ENCODE measurements around the gene KLF6.

Gene KLF6

DNA sequence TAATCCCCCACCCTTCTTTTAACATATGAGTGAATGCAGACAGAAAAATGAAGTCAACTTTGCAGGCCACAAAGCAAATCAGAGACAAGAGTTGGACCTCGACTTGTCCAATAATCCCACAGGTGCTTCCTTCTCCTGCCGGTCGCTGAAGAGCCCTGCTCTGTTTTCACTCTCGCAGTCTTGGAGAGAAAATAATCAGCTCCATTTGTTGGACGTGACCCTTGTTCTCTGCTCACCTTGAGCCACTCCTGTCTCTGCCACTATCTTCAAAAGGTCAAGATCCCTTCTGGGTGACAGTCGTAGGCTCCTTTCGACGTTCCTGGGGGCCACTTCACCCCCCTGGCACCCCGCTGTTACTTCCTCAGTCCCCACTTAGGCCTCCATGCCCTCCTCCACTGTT, 2.8 kb upstream of the KLF6 start:
- no peak for DNase-seq (ENCODE audit: low read depth in 1 of 2, low spot score in 1 of 2)

DNA sequence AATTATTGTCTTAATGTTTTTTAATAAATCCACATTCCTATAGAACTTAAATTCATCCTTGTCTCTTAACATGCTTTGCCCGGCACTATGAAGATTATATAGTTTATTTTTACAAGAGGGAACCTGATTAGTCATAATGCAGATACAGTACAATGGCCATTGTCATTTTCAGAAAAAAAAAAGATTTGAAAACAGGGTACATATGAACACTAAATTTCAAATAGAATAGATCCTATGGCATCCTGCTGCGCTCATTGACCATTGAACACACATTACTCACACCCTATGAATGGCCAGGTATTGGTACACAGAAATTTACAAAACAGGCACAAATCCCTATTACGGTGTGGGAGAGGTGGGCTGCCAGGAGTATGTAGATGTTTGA, 2.0 kb upstream of the KLF6 start:
- no peak for DNase-seq (ENCODE audit: low read depth in 1 of 2, low spot score in 1 of 2)

DNA sequence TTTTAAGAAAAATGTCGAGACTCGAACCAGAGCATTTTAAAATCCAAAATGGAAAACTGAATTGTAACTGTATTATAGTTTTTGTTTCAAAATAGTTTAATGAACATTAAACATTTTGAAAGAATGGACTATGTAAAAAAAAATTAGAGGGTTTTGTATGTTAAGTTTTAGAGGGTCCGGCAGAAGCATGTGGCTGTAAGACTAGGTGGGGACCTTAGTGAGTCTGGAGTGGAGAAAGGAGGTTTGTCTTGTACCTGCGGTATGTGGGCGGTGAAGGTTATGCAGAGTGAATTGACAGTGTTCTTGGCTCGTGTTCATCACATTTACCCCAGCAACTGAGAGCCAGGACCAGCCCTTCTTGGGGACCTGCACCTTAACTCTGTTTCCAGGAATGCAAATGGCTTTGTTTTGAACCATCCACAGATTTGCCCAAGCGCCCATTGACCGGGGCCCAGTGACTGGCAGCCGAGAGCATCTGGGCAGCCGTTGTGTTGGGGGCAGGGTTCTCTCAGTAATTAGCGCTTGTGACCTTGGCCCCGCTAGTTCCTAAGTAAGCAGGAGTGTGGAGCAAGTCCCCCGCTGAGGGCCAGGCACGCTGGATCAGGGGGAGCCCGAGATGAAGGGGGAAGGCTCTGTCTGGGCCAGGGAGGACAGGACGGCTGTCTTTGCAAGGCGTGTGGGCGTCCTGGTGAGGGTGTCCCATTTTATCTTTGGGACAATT, 1.4 kb upstream of the KLF6 start:
- DNase-seq (ENCODE audit: low read depth in 1 of 2, low spot score in 1 of 2): no peak

- no peak for DNase-seq (ENCODE audit: low read depth in 1 of 2, low spot score in 1 of 2)
Measured at GRCh38 chr10:3785851-3786271, 852 bp upstream of the KLF6 start.

- peak; percentile 99 for DNase-seq (ENCODE audit: low read depth in 1 of 2, low spot score in 1 of 2)
Measured at GRCh38 chr10:3785251-3785850, 342 bp upstream of the KLF6 start.

DNA sequence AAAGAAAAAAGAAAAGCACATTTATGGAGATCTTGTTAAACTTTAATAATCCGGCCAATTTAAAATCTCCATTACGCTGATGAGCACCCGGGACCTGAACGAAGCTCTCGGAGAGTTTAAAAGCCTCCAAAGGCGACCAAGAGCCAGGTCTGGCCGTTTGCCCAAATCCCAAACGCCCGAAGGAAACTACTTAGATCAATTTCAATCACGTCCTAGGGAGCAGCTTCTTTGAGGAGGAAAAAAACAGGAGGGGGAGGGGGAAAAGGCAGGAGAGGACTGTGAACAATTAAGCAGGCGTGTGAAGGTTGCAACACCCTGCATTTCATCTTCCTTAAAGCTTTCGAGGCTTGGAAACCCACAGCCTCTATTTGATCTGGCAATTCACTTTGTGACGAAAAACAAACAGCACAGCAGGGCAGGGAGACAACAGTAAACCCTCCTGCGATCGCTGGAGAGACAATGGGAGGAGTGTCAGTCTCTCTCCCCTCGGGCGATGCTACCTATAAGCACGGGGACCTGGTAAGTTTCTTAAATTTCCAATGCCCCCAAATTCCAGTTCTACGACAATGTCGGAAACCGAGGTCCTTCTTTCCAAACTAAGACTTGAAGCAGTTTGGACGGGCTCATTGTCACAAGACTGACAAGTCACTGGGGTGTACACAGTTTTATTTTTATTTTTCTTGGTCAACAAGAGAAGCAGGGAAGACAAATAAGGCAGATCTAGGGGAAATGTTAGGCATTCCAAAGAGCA, 1.2 kb downstream of the KLF6 start:
- no peak for DNase-seq (ENCODE audit: low read depth in 1 of 2, low spot score in 1 of 2)

DNA sequence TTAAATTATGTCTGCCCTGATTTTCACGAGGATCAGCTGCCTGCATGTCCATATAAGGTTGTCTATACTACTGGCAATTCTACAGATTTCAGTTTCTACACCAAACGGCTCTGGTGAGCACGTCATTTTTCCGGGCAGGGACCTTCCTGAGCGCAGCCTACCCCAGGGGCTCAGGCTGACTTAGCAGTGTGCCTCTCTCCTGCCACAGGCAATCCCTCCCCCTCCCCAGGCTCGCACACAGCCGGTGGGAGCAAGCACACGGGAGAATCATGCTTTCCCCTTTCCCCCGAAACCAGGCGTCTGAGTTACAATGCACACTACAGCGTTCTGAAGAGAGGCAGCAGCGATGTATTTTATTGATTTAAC, 1.7 kb downstream of the KLF6 start:
- peak; percentile 51 to 54 for DNase-seq (ENCODE audit: low read depth in 1 of 2, low spot score in 1 of 2)

GRCh38 chr10:3782451-3783315, 2.3 kb downstream of the KLF6 start:
- peak in 1 of 2 donors; percentile 52 for DNase-seq (ENCODE audit: low read depth in 1 of 2, low spot score in 1 of 2)

DNA sequence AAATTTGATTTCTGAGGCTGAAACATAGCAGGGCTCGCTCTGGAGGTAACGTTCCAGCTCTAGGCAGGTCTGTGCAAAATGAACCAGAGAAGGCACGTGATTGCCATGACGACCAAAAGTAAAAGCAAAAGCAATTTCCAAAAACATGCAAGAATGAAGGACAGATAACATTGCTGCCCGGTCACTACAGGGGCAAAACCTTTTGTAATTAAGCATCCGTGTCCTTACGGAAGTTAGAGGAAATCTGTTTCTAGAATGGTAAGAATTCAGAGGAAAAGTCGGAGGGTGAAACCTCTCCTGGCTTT, 2.9 kb downstream of the KLF6 start:
- DNase-seq (ENCODE audit: low read depth in 1 of 2, low spot score in 1 of 2): no peak

DNA sequence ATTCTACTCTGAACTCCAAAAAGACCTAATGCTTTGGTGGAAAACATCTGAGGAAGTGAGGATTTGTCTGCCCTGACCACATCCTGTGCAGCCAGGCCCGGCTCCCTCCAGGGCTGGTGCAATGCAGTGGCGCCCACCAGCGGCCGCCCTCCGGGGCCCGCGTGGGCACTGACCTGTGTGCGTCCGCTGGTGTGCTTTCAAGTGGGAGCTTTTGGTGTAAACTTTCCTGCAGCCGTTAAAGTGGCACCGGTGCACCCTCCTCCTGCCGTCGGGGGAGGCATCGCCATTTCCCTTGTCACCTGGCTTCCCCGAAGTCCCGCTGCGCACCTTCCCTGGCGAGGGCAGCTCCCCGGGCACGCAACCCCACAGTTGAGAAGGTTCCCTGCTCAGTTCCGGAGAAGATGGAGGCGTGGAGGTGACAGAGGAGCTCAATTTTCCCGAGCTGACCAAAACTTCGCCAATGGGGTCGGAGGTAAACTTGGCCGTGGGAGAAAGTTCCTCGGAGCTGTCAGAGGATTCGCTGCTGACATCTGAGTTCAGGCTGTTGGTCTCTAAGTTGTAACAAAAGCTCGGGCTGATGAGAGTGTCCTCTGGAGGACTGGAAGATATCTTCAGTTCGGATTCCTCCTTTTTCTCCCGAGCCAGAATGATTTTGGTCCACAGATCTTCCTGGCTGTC, 3.4 kb downstream of the KLF6 start:
- no peak for DNase-seq (ENCODE audit: low read depth in 1 of 2, low spot score in 1 of 2)

GRCh38 chr10:3780771-3781467, 4.1 kb downstream of the KLF6 start:
- no peak for DNase-seq (ENCODE audit: low read depth in 1 of 2, low spot score in 1 of 2)

GRCh38 chr10:3780021-3780770, 4.8 kb downstream of the KLF6 start:
- DNase-seq (ENCODE audit: low read depth in 1 of 2, low spot score in 1 of 2): no peak

DNA sequence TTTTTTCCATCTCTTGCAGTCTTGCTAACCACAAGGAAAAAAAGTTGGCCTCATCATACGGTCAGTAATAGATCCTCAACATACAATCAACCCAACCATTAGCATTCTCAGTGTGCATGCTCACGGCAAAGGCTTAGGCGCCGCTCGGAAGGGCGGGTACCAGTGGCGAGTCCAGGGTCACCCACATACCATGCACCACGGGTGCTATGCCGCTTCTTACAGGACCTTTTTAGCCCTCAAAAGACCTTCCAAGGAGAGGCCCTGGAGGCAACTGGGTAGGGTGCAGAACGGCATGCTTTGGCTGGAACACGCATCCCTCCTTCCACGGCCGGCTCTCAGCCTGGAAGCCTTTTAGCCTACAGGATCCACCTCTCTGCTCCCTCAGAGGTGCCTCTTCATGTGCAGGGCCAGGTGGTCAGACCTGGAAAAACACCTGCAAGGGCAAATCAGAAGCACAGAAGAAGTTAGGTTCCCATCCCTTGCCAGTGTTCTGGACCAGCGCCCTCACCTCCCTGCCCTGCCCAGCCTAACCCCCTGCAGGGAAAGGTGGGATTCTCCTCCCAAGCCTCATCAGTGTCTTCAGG, 5.8 kb downstream of the KLF6 start:
- DNase-seq (ENCODE audit: low read depth in 1 of 2, low spot score in 1 of 2): no peak

GRCh38 chr10:3778692-3779157, 6.3 kb downstream of the KLF6 start:
- no peak for DNase-seq (ENCODE audit: low read depth in 1 of 2, low spot score in 1 of 2)

- no peak for DNase-seq (ENCODE audit: low read depth in 1 of 2, low spot score in 1 of 2)
Measured at GRCh38 chr10:3777981-3778691, 6.9 kb downstream of the KLF6 start.

GRCh38 chr10:3776796-3777571, 8.0 kb downstream of the KLF6 start:
- DNase-seq (ENCODE audit: low read depth in 1 of 2, low spot score in 1 of 2): no peak

GRCh38 chr10:3775696-3776551, 9.1 kb downstream of the KLF6 start:
- DNase-seq (ENCODE audit: low read depth in 1 of 2, low spot score in 1 of 2): no peak

Data from stimulated activated CD4-positive, alpha-beta T cell treated with anti-CD3 and anti-CD28 coated beads, Interleukin-15, amount 100 ng/mL, for 1 hour (primary cell).